A172 (cell line): ENCODE results near the gene GAL3ST3. TPM values are rescaled to one million over a fixed set of nuclear protein-coding genes. Genes with fewer than 3 reads are reported as not detected.
"Not testable (repeated sequence)": the region's sequence is repeated elsewhere in the genome, so short reads cannot be mapped to it uniquely, and the experiment has no call there.

Experiments
- DNase-seq: peaks from one replicate; pipeline ENCODE4 v3.0.0-alpha.2; 2015; ENCODE audit warnings: low spot score
- total RNA-seq: library from RNA; depleted of rRNA; stranded (reverse); fragments of >200 nt; shearing (Covaris generic); gene quantifications from 2 replicates; pipeline ENCODE4 v1.2.3, GENCODE V29; 2014

Gene GAL3ST3
- total RNA-seq, 1 experiment from 2014 or later, result not detected

DNA sequence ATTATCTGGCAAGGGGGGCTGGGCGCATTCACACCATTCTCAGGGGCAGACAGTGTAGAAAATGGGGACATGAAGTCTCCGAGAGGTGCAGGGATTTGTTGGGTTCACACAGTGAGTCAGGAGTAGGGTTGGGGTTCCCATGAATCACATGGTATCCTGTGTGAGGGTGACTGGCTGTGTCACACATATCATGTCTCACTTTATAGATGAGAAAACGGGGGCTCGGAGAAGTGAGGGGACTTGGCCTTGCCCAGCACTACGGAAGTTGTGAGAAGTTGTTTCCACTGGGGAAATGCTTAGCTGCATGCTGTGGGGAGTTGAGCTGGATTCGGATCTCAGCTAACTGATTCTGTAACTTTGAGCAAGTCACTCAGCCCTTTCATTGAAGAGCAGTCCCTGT is 4.2 kb downstream of the GAL3ST3 start:
- no peak for DNase-seq

DNA sequence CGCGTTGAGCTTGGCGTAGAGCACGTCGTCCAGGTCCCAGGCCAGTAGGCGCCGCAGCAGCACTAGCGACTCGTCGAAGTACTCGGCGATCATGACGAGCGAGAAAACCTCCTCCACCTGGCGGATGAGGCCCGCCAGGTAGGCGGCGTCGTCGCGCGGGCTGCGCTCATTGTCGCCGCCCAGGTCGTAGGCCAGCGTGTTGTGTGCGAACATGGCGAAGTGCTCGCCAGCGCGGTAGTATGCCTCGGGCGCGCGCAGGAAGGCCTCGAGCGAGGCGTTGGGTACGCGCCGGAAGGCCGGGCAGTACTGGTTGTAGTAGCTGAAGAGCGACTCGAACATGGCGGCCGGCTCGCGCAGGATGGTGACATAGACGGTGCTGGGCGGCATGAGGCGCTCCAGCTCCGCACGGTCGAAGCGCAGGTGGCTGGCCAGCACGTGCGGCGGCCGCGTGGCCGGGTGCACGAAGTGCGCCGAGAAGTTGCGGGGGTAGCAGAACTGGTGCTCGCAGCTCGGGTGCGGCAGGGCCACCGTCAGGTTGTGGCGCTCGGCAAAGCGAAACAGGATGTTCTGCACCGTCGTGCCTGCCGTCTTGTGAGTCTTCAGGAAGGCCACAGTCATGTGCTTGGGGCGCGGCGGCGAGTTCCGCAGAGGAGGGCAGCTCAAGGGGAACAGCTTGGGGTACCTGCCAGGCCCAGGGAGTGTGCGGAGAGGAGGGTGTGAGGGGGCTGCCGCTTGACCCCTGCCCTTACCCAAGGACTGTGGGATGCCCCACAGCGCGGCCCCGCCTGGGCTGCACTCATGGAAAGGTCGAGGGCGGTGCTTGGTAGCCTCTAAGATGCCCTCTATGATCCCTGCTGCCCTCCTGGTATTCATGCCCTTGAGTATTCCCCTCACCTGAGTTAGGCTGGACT is 5.7 kb downstream of the GAL3ST3 start:
- no peak for DNase-seq

DNA sequence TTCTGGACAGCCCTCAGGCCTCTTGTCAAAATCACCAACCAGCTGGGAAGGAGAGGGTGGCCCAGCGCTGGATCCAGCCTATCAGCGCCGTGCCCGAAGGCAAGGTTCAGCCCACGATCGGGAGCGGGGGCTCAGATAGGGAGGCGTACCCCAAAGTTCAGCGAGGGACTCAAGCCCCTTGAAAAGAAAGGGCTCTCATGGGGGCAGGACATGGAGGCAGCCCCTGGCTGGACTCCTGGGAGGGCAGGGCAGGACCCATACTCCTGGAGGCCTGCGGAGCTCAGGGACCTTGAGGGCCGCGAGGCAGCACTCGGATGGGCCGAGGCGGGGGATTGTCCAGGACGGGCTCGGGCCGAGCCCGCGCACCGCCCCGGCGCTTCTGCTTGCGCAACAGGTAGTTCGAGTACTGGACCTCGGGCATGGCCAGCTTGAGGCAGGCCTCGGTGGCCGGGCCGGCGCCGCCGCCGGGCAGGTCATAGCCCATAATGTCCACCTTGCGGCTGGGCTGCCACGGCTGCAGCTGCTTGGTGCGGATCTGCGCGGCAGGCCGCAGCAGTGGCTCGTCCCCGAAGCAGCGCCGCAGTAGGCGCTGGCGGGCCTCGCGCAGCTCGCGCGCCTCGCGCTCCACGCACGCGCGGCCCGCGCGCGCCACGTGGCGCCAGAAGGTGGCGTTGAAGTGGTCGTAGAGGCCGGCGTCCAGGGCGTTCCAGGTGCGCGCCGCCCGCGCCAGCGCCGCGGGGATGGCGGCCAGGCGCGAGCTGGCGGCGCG is 6.5 kb downstream of the GAL3ST3 start:
- no peak for DNase-seq

- no peak for DNase-seq
These were observed 9.2 kb downstream of the GAL3ST3 start for GRCh38 chr11:66039765-66040164.

DNA sequence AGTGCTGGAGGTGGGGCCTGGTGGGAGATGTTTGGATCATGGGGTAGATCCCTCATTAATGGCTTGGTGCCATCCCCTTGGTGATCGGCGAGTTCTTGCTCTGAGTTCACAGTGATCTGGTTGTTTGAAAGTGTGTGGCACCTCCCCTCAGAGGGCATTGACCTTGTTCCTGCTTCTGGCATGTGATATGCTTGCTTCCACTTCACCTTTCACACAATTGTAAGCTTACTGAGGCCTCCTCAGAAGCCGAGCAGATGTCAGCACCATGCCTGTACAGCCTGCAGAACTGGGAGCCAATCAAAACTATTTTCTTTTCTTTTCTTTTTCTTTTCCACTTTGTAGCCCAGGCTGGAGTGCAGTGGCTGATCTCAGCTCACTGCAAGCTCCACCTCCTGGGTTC is 11.6 kb downstream of the GAL3ST3 start:
- DNase-seq, result no peak

- DNase-seq, result no peak
These were observed 12.6 kb downstream of the GAL3ST3 start for GRCh38 chr11:66036334-66036710.

DNA sequence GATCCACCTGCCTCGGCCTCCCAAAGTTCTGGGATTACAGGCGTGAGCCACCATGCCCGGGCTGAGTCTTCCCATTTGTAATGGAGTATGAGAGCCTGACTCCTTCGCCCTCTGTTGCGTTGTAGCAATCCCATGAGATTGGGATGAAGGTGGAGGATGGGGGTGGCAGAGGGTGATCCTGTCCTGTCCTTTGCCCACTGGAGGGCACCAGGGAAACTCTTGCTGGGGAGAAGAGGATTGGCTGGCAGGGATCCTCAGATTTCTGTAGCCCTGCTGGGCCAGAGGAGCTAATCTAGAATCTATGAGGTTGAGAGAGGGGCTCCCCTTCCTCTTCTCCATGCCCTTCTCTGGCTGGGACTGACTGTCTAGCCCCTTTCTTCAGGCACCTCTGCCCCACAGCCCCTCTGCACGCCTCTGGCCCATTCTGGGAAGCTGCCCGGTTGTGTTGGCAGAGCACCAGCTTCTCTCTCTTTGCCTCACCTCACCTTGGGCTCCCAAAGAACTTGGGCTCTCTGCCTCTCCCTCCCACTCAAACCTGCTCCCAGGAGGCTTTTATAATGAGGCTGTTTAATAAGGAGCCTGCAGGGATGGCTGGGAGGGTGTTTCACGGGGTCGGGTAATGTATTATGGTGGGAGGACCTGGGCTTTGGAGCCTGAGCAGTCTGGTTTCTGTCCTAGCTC is 13.2 kb downstream of the GAL3ST3 start:
- no peak for DNase-seq

DNA sequence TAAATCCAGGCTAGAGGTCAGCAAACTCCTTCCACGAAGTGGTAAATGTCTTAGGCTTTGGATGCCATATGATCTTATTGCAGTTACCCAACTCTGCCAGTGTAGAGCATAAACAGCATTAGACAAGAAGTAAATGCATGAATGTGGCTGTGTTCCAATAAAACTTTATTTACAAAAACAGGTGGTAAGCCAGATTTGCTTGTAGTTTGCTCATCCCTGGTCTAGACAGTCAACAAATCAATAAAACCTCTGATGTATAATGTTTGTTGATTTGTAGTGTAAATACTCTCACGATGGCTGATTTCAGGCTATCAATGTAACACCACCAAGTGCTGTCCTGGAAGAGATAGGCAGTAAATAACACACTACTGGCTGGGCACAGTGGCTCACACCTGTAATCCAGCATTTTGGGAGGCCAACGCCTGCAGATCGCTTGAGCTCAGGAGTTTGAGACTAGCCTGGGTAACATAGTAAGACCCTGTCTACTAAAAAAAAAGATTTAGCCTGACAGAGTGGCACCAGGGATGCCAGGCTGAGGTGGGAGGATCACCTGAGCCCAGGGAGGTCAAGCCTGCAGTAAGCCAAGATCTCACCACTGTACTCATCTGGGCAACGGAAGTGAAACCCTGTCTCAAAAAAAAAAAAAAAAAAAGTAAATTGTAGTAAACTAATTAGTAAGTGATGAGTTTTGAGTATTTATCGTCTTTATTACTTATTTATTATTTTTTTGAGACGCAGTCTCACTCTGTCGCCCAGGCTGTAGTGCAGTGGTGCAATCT is 15.8 kb downstream of the GAL3ST3 start:
- DNase-seq, result no peak

GRCh38 chr11:66026017-66026529 is 22.9 kb downstream of the GAL3ST3 start, which contains the start of gene CATSPER1:
CATSPER1 (minus strand) TSS chr11:66026479; CDS start chr11:66026379, 100 bp downstream.
- no peak for DNase-seq

DNA sequence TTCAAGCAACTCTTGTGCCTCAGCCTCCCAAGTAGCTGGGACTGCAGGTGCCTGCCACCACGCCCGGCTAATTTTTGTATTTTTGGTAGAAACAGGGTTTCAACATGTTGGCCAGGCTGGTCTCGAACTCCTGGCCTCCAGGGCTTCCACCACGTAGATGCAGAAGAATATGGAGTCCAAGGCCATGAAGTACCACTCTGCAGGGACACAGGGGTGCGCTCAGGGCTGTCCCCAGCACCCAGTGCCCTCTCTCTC is 25.8 kb downstream of the GAL3ST3 start:
- DNase-seq, result not testable (repeated sequence)

GRCh38 chr11:66022401-66023185 is 26.4 kb downstream of the GAL3ST3 start:
- DNase-seq, result no peak

DNA sequence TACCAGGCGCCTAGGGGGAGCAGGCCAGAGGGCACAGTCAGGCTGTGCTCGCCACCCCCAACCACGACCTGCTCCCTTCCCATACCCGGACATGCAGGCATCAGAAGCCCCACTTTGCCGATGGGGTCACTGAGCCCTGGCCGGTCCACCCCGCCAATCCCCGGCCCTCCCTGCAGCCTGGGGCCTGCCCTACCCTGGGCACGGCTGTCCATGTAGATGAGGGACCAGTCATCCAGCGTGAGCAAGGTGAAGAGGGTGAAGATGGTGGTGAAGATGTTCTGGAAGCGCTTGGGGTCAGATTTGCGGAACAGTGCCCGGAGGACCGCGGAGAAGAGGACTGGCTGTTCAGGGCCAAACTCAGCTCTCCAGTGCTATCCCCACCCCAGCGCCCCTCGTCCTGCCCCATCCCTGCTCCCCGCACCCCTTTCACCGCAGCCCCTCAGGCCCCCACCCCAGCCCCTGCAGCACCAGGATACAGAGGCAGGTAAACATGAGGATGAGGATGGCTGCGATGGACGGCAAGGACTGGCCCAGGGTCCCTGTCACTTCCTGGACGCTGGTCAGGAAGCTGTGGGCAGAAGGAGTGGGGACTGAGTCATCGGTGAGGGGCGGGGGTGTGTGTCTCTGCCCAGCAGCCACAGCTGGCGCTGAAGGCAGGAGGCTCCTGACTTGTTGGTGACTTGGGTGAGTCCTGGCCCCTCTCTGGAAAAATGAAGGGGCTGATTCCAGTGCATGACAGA is 28.2 kb downstream of the GAL3ST3 start:
- peak; percentile 93 for DNase-seq

GRCh38 chr11:66020212-66020611 is 28.7 kb downstream of the GAL3ST3 start:
- no peak for DNase-seq

DNA sequence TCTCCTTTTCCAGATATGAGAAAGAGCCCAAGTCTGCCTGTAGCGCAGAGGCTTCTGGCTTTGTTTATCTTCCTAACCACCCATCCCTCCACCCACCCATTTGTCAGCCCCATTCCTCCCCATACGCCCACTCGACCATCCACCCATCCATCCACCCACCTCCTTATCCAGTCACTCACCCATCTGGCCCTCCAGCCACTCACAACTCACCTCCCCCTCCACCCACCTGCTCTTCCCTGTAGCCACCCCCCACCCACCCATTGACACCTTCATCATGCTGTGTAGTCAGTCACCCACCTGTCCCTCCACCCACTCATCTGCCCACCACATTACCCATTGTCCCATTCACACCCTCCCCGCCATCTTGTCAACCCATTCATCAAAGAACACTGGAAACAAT is 31.6 kb downstream of the GAL3ST3 start:
- no peak for DNase-seq

GRCh38 chr11:66016793-66017177 is 32.2 kb downstream of the GAL3ST3 start:
- no peak for DNase-seq

GRCh38 chr11:66015936-66016792 is 32.8 kb downstream of the GAL3ST3 start:
- no peak for DNase-seq

DNA sequence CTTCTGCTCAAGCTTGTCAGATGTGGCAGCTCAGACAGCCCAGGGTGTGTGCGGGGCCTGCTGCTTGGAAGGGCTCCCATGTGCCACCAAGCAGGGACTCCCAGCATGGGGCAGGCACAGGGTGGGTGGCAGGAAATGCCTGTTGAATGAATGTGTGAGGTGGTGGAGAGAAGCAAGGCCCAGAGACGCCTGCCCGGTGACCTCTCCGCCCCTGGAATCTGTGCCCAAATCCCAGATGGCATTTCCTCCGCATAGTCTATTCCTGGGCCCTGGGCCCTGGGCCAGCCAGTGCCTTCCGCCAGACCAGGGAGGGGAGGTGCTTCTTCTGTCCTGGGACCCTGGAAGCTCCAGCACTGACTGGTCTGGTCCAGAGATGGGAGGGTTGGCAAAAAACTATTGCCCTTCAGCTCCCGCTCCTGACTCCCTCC is 33.5 kb downstream of the GAL3ST3 start:
- DNase-seq, result peak; percentile 96

DNA sequence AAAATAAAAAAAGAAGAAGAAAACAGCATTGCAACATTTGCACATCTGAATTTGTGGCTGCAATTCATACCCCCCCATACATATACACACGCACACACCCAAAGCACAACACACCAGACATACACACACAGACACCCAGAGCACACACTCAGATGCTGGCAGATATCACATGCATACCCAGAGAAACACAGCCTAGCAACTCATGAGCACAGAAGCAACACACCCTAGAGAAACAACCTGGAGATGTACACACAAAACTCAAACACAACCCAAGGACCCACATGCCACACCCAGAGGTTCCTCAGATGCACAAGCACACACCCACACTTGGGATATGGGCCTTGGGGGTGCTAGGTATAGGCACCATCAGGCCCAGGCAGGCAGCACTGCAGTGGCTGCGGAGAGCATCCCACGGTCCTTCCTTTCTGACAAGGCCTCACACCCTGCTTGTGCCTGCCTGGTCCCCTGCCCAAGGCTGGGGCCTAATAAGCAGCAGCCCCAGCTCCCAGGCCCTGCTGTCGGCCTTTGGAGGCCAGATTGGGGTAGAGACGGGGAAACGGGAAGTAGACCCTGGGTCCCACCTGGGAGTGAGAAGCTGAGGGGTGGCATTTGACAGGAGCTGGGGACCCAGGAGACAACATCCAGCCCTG is 34.0 kb downstream of the GAL3ST3 start:
- no peak for DNase-seq

DNA sequence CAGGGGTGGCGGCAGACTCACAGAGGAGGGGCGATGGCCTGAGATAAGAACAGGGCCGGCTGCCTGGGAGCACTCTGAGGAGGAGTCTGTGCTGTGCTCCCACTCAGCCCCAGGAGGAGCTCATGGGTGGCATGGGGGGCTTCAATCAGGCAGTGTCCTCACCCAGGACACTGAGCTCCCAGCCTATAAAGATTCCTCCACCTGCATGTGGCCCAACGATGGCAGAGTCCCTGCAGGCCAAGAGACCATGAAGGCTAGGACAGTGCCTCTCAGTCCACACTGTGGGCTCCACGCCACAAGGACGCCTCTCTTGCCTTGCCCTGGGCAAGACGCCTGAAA is 35.2 kb downstream of the GAL3ST3 start:
- DNase-seq, result no peak
